Stimulated activated CD4-positive, alpha-beta T cell treated with anti-CD3 and anti-CD28 coated beads, Interleukin-4, amount 100 ng/mL, for 4 hours (primary cell): ENCODE results near the gene RAD18.

Experiments used
- DNase-seq, 2 experiments: peaks; one replicate each; pipeline ENCODE4 v3.0.0-alpha.2; 2020

The RAD18 gene, protein sequence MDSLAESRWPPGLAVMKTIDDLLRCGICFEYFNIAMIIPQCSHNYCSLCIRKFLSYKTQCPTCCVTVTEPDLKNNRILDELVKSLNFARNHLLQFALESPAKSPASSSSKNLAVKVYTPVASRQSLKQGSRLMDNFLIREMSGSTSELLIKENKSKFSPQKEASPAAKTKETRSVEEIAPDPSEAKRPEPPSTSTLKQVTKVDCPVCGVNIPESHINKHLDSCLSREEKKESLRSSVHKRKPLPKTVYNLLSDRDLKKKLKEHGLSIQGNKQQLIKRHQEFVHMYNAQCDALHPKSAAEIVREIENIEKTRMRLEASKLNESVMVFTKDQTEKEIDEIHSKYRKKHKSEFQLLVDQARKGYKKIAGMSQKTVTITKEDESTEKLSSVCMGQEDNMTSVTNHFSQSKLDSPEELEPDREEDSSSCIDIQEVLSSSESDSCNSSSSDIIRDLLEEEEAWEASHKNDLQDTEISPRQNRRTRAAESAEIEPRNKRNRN

DNA sequence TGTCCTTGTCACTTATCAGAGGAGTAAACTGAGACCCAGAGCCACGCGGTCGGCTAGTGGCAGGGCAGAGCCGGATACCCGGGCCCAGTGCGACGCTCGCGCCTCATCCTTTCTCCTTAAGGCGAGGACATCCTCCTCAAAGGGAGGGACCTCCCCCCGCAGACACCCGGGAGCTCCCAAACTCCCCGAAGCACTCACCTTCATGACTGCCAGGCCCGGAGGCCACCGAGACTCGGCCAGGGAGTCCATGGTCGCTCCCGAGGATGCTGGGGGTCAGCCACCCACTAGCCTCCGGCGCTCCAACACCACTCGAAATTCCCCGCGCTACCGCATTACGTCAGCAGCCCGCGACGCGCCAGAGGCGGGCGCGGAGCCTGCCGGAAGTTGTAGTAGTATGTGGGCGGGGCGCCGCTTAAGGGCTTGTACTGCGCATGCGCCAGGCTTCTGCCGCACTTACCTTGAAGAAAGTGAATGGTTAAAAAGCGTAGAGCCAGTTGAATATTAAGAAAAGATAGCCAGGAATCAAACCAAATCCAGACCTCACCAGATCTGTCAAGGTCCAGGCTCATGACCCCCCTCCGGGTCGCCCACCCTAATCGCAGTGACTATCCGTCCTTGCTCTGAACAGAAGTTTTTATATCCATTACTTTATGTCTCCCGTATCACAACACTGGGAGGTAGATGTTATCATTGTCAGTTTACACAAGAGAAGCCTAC is at the start of gene RAD18:
RAD18 (minus strand) TSS at position 336 of the 717 bp plus-strand sequence; CDS start at position 249, 87 bp downstream.
- DNase-seq, result peak; percentile 88

DNA sequence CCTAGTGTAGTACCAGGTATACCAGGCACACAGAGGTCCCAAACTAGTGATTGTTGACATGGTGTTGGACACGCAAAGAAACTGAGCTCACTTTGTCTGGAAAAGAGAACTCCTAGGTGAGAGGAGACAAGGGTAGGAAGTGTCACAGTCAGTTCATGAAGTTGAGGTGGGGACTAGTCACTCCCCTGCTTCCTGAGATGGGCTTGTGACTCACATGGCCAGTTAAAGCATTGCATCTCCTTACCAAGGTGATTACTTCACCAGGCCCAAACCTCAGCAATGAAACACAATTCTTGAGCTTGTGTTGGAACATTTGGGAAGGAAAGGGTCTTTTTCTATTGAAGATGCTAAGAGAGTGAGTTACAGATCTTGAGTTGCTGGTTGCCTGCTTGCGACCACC is 49.2 kb upstream of the RAD18 start:
- no peak for DNase-seq

DNA sequence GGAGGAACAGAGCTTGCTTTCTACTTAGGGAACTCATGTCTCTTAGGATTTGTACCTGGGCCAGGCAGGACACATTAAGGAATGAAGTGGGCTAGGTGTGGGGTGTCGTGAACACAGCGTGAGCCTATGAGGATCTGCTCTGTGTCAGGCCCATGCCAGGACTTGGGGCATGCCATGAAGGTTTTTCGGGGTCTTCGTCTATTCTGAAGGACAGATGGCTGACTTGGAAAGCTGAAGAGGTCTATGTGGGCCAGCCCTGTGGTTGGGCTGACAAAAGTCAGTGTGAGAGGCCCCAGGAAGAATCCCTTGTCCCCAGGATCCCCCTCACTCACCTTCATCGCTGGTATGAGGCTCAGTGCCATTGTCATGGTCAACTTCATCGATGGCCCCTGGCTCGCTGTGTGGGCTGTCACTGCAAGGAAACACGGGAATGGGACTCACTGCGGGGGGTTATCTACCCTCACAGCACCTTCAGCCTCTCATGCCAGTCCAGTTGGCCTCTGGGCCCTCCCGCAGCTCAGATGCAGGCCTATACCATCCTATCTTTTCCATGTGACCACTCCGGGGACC is 46.8 kb upstream of the RAD18 start:
- no peak for DNase-seq

DNA sequence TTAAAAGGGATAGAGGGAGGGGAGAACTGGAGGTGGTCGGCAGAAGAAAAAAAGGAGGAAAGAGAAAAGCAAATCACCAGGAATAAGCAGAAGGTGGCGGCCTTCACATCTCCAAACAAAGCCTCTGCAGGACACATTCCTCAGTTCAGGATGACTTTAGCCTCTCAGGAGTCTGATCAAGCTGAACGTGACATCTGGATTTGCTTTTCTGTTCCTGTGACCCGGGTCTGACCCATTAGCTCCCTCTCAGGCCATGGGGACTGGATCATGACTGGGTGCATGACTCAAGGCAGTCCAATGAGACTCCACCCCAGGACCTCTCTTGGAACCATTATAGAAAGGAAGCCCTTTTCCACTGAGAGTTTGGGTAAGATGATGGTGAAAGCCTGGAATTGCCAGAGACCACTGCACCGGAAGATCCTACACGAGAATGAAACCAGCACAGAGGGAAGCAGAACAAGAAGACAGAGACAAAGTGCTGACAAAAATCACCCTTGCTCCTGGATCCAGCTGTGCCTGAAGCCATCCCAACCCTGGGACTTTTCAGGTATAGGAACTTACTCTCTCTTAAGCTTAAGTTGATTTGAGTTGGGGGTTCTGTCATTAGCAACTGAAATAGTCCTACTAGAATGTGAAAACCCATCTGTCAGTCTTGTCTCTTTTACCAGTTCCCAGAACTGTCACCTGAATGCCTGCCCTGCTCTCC is 45.4 kb upstream of the RAD18 start:
- DNase-seq, result no peak

DNA sequence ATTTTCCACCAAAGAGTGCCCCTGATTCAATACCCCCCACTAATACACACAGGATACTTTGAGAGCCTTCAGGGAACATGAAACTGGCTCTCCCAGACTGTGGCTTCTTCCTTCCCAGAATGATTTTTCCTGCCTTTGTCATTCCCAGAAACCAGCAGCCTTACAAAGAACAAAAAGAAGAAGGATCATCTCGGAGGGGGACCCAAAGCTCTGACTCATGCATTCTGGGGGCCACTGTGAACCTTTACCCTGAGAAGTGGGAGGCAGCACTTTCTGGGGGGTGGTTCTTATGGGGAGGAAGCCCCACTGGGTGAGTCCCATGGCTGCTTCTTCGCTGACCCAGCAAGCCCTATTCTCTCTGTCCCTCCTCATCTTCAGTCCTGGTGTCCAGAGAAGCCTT is 44.7 kb upstream of the RAD18 start:
- no peak for DNase-seq

DNA sequence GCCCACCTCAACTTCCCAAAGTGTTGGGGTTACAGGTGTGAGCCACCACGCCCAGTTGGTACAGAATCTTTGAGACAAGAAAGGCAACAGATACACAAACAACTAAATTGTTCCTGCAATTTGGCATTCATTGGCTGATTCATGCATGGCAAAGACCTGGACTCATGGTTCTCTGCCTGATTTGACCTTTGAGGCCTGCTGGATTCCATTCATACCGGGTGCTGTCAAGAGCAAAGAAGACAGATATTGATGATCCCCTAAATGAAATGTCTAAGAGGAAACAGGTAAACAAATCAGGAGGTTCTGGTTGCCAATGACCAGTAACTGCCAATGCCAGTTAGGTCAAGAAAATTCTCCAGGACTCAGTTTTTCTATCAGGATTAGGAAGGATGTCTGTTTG is 43.9 kb upstream of the RAD18 start:
- no peak for DNase-seq

DNA sequence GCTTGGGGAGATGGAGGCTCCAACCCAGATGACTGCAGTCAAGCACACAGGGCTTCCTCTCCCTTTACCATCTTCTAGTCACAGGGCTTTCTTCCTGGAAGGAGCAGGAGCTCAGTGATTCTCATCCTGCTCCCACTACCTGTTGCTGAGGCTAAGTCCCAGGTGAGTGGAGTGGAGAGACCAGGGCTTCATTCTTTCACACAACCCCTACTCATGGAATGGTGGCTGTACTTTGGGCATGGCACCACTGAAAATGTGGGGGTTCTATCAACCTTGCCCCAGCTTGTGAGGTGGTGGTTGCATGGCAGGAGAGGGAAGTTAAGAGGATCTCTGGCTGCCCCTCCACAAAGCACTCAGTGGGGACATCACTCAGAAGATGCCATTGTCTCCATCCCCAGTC is 36.8 kb upstream of the RAD18 start:
- DNase-seq, result no peak

DNA sequence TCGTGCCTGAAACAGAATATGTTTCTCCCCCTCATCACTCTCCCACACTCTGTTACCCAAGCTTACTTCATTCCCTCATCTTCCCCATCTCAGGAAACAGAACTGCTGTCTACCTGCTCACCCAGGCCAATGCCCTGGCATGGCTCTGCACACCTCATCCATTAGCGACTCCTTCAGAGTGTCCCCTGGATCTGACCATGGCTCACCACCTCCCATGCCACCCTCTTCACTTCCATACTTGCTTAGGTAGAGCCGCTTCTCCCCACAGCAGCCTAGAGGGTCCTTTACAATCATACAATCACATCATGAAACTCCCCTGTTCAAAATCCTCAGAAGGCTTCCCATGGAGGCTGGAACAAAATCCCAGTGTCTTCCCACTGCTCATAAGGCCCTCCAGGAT is 33.9 kb upstream of the RAD18 start:
- DNase-seq, result no peak

DNA sequence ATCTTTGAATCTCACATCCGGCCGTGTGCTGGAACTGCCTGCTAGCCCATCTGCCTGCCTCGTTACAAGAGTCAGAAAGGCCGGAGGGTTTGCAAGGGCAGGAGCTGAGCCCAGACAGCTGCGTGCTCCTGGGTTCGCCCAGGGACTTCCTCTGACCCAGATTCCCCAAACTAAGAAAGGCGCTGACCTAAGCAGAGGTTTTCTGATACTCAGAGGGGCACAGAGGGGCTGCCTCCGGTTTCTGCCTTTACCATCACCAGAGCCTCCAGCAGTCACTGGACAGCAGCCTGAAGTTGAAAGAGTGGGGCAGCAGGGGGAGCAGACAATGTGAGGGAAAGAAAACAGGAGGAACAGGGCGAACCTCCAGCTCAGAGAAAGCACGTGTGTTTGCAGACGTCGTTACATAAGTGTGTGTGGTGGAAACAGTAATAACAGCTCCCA is 33.4 kb upstream of the RAD18 start:
- no peak for DNase-seq

DNA sequence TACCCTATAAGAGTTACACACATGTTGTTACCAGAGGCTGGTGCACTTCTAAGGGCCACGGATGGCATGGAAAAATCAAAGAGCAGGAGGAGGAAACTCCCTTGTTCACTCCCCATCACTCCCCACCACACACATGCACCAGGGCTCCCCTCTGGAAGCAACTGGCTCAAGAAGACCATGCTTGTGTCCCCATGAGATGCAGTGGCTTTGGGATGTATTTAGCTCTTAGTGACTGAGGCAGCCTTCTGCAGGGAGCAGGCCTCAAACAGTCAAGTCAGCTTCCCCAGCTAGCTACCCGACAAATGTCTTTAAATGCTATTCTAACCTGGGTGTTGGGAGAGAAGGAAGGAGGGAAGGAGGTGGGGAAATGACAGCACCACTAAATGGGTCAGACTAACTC is 32.9 kb upstream of the RAD18 start:
- no peak for DNase-seq

DNA sequence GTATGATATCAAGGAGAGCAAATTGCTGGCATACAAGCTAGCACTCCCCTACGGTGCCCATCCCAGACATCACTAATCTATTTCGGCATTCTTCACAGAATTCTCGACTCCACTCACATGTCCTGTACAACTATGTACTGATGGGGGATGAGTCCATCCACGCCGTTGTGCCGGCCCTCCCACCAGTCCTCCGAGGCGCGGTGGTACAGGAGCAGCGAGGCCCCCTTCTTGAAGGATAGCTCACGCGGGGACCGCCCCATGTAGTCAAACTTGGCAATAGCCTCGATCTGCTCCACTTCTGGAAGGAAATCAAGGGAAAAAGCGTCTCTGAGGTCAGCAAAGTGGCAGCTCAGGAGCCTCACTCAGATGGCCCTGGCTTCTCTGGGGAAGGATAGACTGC is 31.0 kb upstream of the RAD18 start:
- no peak for DNase-seq

DNA sequence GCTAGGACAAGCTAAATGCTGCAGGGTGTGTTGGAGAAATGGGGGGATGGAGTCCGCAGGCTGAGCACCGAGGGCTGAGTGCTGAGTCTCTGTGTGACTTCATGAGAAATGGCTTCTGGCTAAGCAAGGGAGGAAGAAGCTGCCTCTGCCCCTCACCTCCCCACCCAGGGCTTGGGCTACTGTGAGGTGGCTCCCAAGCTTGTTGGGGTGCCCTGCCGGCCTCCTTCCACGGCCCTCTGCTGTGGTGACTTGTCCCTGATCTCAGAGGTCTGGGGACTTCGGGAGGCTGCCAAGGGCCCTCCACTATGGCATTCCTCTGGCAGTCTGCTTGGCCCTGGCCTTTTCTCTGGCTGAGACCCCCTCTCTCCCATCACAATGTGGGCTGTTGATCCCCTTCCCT is 30.1 kb upstream of the RAD18 start:
- DNase-seq, result no peak

DNA sequence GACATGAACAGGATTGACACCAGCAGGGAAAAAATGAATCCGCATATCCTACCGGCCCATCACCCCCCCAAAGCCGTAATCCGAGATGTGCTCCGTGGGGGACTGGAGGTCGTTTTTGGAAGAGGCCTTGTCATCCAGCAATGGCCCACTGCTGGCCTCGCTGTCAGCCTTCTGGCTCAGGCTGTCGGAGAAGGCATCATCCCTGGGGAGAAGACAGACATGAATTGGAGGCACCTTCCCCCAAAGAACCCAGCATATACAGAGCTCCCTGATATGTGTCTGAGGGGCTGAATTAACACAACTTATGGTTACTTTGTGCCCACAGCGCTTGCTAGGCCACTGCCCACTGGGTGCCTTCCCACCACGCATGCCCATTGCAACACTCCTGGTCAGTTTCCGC is 29.6 kb upstream of the RAD18 start:
- no peak for DNase-seq

DNA sequence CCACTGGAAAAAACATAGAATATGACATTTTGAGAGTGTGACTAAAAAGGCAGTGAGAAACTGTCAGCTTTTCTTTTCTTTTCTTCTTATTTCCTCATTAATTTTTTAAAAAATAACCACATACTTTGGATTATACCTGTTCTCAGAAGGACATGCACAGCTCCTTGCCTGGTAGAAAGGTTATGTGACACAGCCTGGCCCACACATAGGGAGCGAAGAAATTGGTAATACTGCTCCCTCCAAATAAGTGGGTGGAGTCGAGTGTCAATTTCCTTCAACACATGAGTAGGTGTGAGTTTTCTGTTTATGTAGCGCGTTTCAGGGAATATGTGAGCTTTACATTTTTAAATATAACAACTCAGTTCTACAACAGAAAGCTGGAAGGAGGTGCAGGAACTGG is 28.9 kb upstream of the RAD18 start:
- DNase-seq, result no peak

DNA sequence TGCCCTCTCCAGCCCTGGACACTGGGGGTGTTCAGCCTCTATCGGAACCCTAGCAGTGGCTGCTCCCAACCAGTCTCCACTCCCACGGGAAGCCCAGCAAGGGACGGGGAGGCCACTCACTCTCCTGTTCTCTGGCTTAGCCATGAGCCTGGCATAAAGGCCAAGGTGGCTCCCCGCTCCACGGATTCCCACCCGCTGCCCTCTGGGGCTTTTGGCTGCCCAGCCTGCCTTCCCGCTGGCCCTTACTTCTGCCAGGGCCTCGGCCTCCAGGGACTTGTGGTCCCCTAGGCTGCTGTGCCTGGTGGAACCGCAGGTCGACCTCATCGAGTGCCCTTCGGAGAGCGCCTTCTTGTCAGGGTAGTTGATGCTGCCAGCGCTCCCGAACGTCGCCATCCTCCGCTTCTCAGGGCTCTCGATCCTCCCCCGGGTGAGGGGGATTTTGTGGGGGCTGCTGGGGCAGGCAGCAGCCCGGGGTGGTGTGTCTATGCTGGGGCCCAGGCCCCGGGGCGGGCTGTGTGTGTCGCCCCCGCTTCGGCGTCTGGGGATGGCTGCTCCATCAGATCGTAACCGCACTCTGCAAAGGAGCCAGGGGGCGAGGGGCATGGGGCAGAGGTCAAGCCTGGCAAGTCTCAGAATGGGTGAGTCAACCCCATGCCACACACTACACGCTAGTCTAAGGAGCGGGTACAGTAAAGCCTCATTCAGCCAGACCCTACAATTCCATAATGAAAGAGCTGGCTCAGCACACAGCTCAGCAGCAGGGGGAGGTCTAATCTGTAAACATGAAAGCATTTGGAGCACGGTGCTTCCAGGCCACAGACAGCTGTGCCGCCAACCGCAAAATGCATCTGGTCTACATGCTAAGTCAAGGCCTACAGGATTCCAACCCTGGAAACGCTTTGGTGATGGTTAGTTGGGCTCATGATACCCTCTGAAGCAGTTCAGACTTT is 27.3 kb upstream of the RAD18 start:
- no peak for DNase-seq

DNA sequence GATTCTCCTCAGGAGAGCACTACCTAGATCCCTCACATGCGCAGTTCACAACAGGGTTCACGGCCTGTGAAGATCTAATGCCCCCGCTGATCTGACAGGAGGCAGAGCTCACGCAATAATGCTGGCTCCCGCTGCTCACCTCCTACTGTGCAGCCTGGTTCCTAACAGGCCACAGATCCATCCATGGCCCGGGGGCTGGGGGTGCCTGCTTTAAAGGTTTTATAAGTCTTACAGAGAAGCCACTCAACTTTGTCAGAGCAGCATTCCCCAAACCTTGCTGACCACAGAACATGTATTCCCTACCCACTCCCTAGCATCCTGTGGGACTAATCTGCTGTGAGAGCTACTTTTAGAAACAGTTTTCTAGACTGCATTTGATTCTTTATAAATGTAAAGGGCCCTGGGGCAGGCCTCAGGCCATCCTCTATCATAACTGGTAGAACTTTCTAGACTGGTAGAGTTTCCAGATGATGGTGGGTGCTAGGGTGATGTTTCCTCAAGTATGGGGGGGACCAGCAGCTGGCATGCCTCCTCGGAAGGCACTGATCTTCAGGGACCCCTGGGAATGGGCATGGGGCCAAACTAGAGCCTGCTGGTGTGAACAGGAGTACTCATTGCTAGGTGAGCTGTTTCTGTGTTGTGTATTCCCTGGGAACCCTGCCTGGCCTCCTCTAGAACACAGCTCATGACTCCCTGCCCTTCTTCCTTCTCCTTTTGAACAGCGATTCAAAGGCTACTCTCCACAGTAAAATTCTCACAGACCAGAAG is 25.7 kb upstream of the RAD18 start:
- no peak for DNase-seq

DNA sequence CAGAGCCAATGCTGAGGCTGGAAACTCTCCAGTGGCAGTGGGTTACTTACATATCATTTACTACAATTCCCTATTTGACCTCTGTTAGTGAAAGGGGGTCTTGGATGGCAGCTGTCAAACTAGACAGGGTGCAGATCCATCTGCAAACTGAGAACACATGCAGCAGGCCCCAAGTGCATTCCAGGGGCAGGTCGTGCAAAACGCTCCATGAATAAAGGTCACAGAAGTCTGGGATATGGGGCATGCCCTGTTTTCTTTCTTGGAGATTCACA is 25.0 kb upstream of the RAD18 start:
- DNase-seq, result no peak

DNA sequence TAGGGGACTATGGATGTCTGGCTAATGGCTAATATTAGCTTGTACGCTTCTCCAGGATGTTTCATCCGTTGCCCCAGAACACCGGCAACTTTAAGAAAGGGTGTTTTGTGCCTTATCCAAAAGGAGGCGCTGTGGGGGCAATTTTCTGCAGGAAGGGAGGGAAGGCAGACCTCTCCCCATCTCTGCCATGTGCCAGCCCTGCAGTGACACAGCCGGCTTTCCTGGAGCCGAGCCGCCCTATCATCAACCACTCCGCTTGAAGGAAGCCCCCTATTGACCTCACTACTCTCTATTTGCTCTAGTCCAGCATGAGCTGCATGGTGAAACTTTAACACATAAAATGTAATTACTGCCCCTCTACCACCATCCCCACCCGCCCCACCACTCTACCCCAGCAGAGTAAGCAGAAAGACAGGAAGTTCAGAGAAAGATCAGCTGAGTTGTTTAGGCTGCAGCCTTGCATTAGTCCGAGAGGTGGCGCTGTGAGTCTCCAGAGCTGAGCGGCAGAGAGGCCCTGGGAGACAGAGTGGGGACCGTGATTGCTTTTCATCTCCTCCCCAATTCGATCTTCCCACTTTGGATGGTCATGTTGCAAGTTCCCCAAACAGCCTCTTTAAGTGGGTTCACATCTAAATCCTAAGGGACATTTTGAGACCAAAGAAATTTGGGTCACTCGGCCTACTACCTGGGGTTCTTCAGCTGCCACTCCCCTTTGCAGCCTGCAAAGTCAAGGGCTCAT is 24.5 kb upstream of the RAD18 start:
- DNase-seq, result peak; percentile 36 to 50

DNA sequence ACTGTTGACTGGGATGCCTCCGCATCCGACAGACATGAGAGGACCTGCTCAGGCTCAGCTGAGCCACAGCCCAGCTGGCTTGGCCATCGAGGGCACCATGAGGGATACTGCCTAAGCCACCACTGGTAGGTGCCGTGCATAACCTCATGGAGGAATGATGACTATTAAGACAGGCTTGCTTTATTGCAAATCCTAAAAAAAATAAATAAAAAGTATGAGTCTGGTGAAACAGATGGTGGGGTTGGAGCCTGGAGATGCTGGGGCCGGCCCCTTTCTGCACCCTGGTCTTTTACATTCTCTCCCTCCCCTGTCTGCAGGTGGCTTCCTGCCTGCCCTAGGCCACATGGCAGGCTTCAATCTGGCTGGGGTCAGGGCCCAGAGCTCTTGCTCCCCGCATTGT is 24.0 kb upstream of the RAD18 start:
- no peak for DNase-seq

DNA sequence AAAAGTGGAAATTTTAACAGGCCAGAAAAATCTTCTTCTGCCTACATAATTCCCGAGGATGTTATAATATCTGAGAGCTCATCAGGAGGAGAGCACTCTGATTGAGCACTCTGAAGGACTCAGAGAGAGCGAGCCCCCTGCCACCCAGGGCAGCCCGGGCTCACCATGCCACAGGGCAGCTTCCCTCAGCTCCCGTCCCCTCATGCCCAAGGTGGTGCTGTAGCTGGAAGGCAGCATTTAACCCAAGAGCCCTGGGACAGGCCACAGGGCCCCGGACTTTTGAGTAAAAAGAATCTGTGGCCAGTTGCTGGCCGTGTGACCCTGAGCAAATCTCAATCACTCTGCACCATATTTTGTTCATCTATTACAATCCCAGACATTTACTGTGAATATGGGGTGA is 23.5 kb upstream of the RAD18 start:
- no peak for DNase-seq

DNA sequence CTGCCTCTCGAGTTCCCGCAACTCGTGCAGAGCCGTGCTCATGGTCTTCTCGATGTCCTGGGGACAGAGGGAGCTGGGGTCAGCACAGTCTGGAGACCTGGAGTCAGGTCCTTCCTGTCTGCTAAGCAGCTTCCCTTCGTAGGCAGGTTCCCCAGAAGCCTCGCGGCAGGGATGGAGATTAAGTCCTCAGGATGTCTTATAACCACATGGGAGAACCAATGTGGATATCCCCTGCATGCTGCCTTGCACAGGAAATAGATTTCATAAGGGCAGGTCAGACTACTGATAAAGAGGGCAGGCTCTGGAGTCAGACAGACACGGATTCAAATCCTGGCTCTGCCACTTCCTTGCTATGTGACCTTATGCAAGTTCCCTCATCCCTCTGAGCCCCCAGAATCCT is 22.6 kb upstream of the RAD18 start:
- DNase-seq, result no peak
